HL-60 (cell line): ENCODE measurements around the gene RAET1G.

Experiments
- DNase-seq, 2 experiments: peaks; one replicate each; pipeline ENCODE4 v3.0.0-alpha.2; 2010 to 2020; ENCODE audit warnings: low read depth in 1 of 2, low spot score in 1 of 2
- H3K27ac ChIP-seq: fragments of 250-450 bp; sonication (Bioruptor Pico); replicated peaks from 2 replicates; pipeline ENCODE4 v1.5.1; 2020; ENCODE audit warnings: mild to moderate bottlenecking, moderate library complexity
- H3K27me3 ChIP-seq: fragments of 250-450 bp; sonication (Bioruptor Pico); 2 replicates; pipeline ENCODE4 v1.5.1; 2021; ENCODE audit warnings: mild to moderate bottlenecking, moderate library complexity; ENCODE audit not compliant: insufficient read depth, poor library complexity, severe bottlenecking
- H3K4me3 ChIP-seq: replicated peaks from 2 replicates; pipeline ENCODE4 v1.5.1; 2011; ENCODE audit warnings: mild to moderate bottlenecking, control low read depth, low read length; ENCODE audit not compliant: insufficient read depth
- GABPA ChIP-seq: IDR thresholded peaks from 2 replicates; pipeline ENCODE4 v1.6.1; 2012; ENCODE audit warnings: low read depth
- POLR2AphosphoS5 ChIP-seq: IDR thresholded peaks from 2 replicates; pipeline ENCODE4 v1.6.1; 2012; ENCODE audit warnings: low read depth
- SPI1 ChIP-seq: IDR thresholded peaks from 2 replicates; pipeline ENCODE4 v1.6.1; 2012; ENCODE audit warnings: low read depth, mild to moderate bottlenecking, borderline replicate concordance
- TF ChIP-seq, protein P1 (sequence below): IDR thresholded peaks from 2 replicates; pipeline ENCODE4 v1.6.1; 2012; ENCODE audit warnings: low read depth; ENCODE audit not compliant: insufficient replicate concordance
- TF ChIP-seq, protein P2 (sequence below): IDR thresholded peaks from one replicate; pipeline ENCODE4 v1.5.1; 2011; ENCODE audit warnings: low read length, control low read depth, inconsistent platforms; ENCODE audit not compliant: insufficient read depth

RAET1G gene

DNA sequence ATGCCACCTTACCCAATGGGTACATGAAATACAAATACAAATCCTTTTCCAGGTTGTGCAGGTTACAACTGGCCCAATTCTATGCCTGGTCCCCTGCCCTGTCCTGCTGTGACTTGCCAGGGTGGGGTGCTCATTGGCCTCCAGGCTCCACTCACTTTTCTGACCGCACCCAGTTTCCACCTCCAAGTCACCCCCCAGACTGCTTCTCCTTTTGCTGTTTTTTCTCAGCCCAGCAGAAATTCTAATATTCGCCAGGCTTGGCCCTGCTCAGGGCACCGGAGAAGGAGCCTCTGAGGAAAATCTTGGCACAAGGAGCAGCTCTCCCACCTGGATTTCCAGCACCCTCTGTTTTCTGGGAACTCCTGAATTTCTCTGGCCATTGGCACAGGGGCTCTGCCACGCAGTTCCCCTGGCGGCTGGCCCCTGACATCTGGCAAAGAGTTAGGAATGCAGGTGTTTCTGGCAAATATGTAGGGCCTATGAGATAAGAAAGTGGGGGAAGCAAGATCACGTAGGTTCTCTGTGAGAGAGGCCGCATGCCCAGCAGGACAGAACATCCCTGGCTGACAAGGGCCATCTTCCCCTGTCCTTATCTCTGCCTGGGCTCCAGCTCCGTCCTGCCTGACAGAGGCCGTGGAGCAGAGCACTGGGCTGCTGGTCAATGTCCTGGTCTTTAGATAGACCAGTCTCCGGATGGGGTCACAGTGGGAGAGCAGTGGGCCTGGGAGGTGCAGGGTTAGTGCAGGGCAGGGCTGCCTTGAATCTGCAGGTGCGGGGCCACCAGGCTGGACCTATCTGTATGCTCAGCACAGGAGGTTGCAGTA, 22.1 kb downstream of the RAET1G start:
- DNase-seq: no peak
- TF ChIP-seq, protein P1, sequence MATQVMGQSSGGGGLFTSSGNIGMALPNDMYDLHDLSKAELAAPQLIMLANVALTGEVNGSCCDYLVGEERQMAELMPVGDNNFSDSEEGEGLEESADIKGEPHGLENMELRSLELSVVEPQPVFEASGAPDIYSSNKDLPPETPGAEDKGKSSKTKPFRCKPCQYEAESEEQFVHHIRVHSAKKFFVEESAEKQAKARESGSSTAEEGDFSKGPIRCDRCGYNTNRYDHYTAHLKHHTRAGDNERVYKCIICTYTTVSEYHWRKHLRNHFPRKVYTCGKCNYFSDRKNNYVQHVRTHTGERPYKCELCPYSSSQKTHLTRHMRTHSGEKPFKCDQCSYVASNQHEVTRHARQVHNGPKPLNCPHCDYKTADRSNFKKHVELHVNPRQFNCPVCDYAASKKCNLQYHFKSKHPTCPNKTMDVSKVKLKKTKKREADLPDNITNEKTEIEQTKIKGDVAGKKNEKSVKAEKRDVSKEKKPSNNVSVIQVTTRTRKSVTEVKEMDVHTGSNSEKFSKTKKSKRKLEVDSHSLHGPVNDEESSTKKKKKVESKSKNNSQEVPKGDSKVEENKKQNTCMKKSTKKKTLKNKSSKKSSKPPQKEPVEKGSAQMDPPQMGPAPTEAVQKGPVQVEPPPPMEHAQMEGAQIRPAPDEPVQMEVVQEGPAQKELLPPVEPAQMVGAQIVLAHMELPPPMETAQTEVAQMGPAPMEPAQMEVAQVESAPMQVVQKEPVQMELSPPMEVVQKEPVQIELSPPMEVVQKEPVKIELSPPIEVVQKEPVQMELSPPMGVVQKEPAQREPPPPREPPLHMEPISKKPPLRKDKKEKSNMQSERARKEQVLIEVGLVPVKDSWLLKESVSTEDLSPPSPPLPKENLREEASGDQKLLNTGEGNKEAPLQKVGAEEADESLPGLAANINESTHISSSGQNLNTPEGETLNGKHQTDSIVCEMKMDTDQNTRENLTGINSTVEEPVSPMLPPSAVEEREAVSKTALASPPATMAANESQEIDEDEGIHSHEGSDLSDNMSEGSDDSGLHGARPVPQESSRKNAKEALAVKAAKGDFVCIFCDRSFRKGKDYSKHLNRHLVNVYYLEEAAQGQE: no peak
- TF ChIP-seq, protein P2, sequence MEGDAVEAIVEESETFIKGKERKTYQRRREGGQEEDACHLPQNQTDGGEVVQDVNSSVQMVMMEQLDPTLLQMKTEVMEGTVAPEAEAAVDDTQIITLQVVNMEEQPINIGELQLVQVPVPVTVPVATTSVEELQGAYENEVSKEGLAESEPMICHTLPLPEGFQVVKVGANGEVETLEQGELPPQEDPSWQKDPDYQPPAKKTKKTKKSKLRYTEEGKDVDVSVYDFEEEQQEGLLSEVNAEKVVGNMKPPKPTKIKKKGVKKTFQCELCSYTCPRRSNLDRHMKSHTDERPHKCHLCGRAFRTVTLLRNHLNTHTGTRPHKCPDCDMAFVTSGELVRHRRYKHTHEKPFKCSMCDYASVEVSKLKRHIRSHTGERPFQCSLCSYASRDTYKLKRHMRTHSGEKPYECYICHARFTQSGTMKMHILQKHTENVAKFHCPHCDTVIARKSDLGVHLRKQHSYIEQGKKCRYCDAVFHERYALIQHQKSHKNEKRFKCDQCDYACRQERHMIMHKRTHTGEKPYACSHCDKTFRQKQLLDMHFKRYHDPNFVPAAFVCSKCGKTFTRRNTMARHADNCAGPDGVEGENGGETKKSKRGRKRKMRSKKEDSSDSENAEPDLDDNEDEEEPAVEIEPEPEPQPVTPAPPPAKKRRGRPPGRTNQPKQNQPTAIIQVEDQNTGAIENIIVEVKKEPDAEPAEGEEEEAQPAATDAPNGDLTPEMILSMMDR: no peak
- H3K27ac ChIP-seq: no peak overlapping the region
- no peak overlapping the region for H3K4me3 ChIP-seq
- peaks cover 11% of the 10 kb centered on the region for H3K27me3 ChIP-seq

DNA sequence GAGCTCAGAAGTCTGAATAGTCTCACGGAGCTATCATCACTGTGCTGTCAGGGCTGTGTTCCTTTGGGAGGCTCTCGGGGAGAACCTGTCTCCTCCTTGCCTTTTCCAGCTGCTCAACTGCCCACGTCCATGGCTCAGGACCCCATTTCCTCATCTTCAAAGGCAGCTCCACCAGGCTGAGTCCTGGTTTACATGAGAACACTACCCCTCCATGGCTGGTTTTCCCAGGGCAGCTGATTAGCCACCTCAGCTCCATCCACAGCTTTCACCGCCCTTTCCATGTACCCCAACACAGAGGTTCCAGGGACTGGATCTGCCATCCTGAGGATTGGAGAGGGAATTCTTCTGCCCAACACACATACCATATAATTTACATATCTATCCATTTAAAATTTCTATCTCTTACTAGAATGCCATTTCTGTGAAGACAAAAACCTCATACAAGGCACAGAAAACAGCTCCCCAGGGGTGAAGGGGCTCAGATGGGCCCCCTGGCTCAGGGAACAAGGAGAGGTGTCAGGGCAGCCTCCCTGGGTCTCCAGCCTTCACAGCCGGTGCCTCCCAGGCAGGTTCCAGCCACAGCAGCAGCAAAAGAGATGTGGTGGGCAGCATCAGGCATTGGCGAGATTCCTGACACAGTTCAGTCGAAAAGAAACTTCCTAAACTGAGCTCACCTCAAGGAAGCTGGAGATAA, 22.8 kb downstream of the RAET1G start:
- Histone ChIP-seq H3K4me3 (no peak overlapping the region), H3K27ac (no peak overlapping the region), H3K27me3 (peaks cover 11% of the 10 kb centered on the region)
- TF ChIP-seq, protein P1: no peak
- TF ChIP-seq, protein P2: no peak
- TF ChIP-seq SPI1 (no peak), GABPA (no peak), POLR2AphosphoS5 (no peak)
- DNase-seq: no peak

DNA sequence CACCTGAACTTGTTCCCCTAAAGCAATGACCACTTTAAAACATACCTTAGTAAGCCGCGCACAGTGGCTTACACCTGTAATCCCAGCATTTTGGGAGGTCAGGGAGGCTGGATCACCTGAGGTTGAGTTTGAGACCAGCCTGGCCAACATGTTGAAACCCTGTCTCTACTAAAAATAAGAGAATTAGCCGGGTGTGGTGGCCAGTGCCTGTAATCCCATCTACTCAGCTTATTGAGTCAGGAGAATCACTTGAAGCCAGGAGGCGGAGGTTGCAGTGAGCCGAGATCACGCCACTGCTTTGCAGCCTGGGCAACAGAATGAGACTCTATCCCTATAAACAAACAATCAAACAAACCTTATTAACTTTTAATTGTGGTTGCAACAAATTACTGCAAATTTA, 23.4 kb downstream of the RAET1G start:
- no peak for DNase-seq
- TF ChIP-seq, protein P1: no peak
- TF ChIP-seq POLR2AphosphoS5 (no peak), SPI1 (no peak)
- no peak overlapping the region for H3K4me3 ChIP-seq

More for the DNA sequence above, 23.4 kb downstream of the RAET1G start:
- no peak overlapping the region for H3K27ac ChIP-seq
- H3K27me3 ChIP-seq: peaks cover 11% of the 10 kb centered on the region
